Nephron (organoid): ENCODE measurements around the gene CCR9.

ENCODE experiments used
- H3K27ac Mint-ChIP-seq, 3 experiments: 2 replicates each; pipeline ENCODE4 v1.8.0; 2020; ENCODE audit warnings: mixed read lengths in 3 of 3, mild to moderate bottlenecking in 2 of 3, moderate library complexity in 1 of 3
- H3K27me3 Mint-ChIP-seq: 2 replicates; pipeline ENCODE4 v1.8.0; 2021; ENCODE audit warnings: low read depth, mild to moderate bottlenecking, moderate library complexity, mixed read lengths
- H3K36me3 Mint-ChIP-seq: 2 replicates; pipeline ENCODE4 v1.8.0; 2020; ENCODE audit warnings: low read depth, mixed read lengths
- H3K4me1 Mint-ChIP-seq: 2 replicates; pipeline ENCODE4 v1.8.0; 2020; ENCODE audit warnings: mixed read lengths
- H3K4me3 Mint-ChIP-seq, 3 experiments: 2 replicates each; pipeline ENCODE4 v1.8.0; 2020; ENCODE audit warnings: mild to moderate bottlenecking in 3 of 3, mixed read lengths in 3 of 3, moderate library complexity in 2 of 3
- H3K9me3 Mint-ChIP-seq: 2 replicates; pipeline ENCODE4 v1.8.0; 2020; ENCODE audit warnings: mixed read lengths
- TF ChIP-seq, protein P1 (sequence below), 3 experiments: fragments of 200-600 bp; sonication (generic); IDR thresholded peaks; one replicate each; pipeline ENCODE4 v1.5.0; 2021; ENCODE audit warnings: antibody characterized with exemption in 3 of 3; ENCODE audit not compliant: unreplicated experiment in 3 of 3

The CCR9 gene

DNA sequence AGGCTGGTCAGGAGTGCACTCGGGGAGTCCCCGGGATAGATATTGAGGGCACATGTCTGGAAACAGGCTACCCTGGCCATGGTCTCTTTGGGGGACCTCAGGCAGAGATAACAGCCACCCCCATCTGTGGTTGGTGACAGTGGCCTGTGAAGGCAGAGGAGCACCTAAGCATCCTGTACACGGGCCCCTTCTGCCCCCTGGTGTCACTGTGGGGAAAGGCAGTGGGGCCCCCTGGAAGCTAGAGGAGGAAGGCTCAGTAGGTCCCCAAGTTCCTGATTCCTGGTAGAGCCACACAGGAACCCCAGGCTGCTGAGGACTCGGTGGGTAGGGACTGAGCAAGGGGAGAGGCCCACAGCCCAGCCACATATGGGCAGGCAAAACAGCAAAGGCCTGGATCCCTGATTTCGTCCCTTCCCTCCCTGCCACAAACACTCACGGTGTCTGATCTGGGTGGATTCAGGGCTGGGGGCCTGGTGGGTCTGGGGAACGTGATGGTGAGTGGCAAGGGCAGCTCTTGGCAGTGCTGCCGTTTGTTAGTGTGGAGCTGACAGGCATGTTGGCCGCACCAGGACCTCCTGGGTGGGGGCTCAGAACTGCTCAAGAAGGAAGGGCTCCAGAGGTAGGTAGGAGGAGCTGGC is 42.8 kb downstream of the CCR9 start:
- H3K36me3 Mint-ChIP-seq = peaks cover 58% of the 10 kb centered on the region
- TF ChIP-seq, protein P1, sequence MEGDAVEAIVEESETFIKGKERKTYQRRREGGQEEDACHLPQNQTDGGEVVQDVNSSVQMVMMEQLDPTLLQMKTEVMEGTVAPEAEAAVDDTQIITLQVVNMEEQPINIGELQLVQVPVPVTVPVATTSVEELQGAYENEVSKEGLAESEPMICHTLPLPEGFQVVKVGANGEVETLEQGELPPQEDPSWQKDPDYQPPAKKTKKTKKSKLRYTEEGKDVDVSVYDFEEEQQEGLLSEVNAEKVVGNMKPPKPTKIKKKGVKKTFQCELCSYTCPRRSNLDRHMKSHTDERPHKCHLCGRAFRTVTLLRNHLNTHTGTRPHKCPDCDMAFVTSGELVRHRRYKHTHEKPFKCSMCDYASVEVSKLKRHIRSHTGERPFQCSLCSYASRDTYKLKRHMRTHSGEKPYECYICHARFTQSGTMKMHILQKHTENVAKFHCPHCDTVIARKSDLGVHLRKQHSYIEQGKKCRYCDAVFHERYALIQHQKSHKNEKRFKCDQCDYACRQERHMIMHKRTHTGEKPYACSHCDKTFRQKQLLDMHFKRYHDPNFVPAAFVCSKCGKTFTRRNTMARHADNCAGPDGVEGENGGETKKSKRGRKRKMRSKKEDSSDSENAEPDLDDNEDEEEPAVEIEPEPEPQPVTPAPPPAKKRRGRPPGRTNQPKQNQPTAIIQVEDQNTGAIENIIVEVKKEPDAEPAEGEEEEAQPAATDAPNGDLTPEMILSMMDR (IDR thresholded peaks at IDR 0.05; ENCODE audit: unreplicated experiment in 3 of 3) = peak; percentile 45 to 58 (median 50)
- no peak overlapping the region for H3K27ac Mint-ChIP-seq
- peaks cover 3% of the 10 kb centered on the region for H3K27me3 Mint-ChIP-seq
- no peak overlapping the region for H3K4me3 Mint-ChIP-seq
- no peaks in the 10 kb centered on the region for H3K9me3 Mint-ChIP-seq
- no peaks in the 10 kb centered on the region for H3K4me1 Mint-ChIP-seq

- Mint-ChIP-seq H3K4me3 (no peak overlapping the region), H3K9me3 (no peaks in the 10 kb centered on the region), H3K27me3 (peaks cover 3% of the 10 kb centered on the region), H3K4me1 (no peaks in the 10 kb centered on the region), H3K27ac (no peak overlapping the region), H3K36me3 (peaks cover 69% of the 10 kb centered on the region)
- TF ChIP-seq, protein P1 (IDR thresholded peaks at IDR 0.05; ENCODE audit: unreplicated experiment in 3 of 3) = no peak
These were observed 45.2 kb downstream of the CCR9 start for GRCh38 chr3:45931496-45931895.

DNA sequence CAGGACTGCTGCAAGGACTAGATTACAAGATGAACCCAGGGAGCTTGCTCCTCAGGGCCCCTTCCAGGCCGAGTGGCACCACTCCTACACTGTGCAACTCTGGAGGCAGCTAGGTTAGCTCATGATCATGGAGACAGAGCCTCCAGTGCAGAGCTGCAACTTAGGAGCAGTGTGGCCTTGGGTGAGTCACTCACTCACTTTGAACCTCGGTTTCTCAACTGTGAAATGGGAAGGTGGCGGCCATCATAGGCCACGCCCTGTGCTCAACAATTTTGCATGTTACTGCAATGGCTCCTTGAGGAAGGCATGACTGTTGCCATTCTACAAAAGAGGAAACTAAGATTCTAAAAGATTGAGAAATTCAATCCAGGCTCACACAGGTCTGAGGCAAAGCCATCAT is 45.8 kb downstream of the CCR9 start:
- TF ChIP-seq, protein P1 (IDR thresholded peaks at IDR 0.05; ENCODE audit: unreplicated experiment in 3 of 3) = no peak
- Mint-ChIP-seq H3K27ac (no peak overlapping the region), H3K27me3 (peaks cover 3% of the 10 kb centered on the region), H3K36me3 (peaks cover 65% of the 10 kb centered on the region), H3K4me1 (no peaks in the 10 kb centered on the region), H3K4me3 (no peak overlapping the region), H3K9me3 (no peaks in the 10 kb centered on the region)

GRCh38 chr3:45933591-45933990 is 47.2 kb downstream of the CCR9 start:
- Mint-ChIP-seq H3K4me1 (no peaks in the 10 kb centered on the region), H3K27ac (no peak overlapping the region), H3K4me3 (no peak overlapping the region), H3K27me3 (peaks cover 3% of the 10 kb centered on the region), H3K9me3 (no peaks in the 10 kb centered on the region), H3K36me3 (peaks cover 55% of the 10 kb centered on the region)
- TF ChIP-seq, protein P1 (IDR thresholded peaks at IDR 0.05; ENCODE audit: unreplicated experiment in 3 of 3) = no peak

- Mint-ChIP-seq H3K9me3 (no peaks in the 10 kb centered on the region), H3K4me1 (peaks cover 5% of the 10 kb centered on the region), H3K27ac (no peak overlapping the region), H3K27me3 (no peaks in the 10 kb centered on the region), H3K4me3 (no peak overlapping the region), H3K36me3 (peaks cover 46% of the 10 kb centered on the region)
- TF ChIP-seq, protein P1 (IDR thresholded peaks at IDR 0.05; ENCODE audit: unreplicated experiment in 3 of 3) = no peak
These were observed 49.9 kb downstream of the CCR9 start for GRCh38 chr3:45936261-45936660.
